IPS-NIHi7 (cell line): ENCODE results near the gene NRCAM.

ENCODE experiments used
- DNase-seq: peaks from one replicate; pipeline ENCODE4 v3.0.0; 2012; ENCODE audit warnings: mixed read lengths; ENCODE audit errors: extremely low spot score

NRCAM gene

DNA sequence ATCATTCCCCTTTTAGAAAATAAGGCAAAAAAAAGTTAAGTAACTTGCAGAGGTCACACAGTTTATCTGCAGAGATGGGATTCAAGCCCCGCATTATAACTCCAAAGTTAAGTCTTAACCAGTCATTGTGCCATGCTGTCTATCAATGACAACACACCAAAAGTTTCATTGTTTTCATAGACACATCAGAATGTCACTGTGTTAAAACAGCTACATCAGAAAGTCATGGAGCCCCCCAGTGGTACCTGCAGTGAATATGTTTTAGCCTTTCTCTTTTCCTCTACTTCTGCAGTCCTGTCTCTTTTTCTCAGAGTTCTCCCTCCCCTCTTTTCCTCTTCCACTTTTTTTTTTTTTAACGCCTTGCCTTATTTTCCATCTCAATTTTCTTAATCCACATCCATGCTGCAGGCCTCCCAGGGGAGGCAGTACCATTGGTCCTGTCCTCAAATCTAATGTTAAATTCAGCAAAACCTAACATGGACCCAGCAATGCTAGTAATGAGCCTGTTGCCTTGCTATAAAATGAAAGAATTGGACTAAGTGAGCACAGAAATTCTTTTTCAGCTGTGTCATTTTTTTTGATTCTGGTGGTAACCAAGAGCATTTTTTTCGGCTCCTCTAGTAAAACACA lies 3.8 kb upstream of the NRCAM start:
- peak; percentile 41 for DNase-seq

DNA sequence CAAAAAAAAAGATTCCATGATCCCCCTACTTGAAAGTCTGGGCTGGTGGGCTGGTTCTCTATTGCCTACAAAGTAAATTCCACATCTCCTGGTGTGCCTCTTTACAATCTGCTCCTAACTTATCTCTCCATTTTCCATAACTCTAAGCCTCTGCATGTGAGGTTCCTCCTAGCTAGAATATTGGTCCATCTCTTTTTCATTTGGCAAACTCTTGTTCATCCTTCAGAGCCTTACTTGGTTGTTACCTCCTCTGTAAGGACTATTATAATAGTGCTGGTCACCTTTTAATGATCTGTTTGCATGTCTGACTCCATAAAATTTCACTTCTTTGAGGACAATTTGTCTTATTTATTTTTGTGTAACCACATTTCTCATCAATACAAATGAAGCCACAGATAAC lies 1.6 kb upstream of the NRCAM start:
- DNase-seq = no peak

DNA sequence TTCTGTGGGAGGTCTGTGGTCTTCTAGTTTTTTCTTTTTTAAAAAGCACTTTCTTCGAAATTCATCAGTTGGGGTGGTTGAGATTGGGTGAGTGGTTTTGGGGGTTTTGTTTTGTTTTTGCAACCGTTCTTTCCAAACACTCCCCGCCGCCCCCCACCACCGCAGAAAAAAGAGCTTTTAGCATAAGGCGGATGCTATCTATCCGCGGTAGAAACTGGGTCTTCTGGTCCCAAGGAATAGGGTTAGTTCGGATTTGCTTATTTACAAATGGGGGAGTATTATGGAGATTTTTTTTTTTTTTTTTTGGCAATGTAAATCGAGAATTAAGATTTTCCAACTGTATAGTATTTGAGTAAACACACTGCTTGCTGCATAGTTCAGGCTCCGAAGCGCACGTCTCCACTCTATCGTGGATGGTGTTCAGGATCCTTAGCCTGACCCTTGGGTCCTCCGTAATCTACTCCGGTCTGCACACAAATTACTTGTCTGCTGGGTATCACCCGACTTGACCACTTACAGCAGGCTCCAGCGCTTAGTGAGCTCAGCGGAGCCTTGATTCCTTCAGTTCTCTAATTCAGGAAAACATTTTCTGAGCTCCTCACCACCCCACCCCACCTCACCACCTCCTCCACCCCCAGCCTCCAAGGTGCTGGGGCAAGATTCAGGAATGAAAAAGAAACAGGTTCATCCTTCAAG lies 757 bp upstream of the NRCAM start:
- DNase-seq = no peak

DNA sequence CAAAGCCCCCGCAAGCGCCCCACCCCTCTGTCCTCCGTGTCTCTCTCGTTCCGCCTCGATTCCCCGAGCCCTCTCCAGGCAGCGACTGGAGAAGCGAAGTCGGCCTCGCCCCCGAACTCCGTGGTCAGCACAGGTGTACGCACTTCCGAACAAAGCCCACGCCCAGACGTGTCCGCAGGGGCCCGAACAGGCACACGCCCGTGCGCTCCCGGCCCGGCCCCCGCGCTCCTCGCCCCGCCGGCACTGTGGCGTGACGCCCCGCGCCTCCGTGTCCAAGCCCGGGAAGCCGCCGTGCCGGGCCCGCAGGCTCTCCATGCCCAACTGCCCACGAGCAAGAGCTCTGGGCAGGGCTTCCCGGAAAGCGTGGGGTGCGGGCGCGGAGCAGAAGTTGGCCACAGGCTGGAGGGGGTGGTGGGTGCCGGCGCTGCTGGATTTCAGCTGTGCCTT lies 662 bp downstream of the NRCAM start:
- DNase-seq = no peak

DNA sequence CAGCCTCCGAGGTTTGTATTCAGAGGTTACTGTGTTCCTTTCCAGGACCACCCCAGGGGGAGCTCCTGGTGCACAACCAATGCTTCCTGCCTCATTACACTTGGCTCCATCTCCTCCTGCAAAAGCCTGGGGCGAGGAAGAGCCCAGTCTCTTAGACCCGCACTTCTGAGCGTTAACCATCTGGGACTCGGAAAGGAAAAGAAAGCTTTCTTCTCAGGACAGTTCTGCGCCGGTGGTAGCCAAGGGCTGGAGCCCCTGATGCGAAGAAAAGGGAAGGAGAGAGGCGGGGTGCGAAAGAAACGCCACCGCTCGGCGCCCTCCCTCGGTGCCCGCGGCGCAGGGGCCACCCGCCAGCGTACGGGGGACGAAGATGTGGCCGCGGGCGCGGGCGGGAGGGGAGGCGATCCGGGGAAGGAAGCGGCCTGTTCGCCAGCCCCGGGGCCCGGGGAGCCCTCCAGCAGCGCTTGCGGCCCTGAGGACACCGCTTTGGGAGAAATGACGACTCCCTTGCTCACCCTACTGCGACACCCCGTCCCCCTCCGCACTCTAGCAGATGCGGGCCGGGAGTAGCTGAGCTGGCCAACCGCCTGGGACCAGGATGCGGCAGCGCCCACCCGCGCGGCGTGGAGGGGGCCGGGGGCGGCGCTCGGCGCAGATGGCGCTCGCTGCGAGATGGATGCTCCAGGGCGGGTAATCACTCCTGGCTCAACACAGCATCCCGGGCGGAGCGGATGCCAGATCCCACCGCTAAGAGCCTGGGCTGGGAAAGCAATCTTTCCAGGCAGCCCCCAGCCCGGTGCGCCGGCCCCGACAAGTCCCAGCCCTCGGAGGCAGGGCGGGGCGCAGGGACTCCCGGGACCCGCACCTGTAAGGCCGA lies 1.3 kb downstream of the NRCAM start:
- DNase-seq = peak; percentile 70

DNA sequence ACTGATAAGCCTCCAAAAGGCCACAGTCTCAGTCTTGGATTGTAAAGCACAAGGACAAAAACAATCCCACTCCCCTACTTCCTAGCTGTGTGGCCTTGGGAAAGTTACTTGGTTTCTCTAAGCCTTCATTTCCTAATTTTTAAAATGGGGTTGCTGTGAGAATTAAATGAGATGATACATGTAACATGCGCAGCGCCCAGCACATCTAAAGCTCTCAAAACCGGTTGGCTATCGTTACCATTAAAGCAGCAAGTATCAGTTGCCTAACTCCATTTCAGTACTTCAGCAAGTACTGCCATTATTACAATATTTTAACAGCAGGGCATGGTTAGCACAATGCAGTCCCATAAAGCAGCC lies 1.9 kb downstream of the NRCAM start:
- no peak for DNase-seq

DNA sequence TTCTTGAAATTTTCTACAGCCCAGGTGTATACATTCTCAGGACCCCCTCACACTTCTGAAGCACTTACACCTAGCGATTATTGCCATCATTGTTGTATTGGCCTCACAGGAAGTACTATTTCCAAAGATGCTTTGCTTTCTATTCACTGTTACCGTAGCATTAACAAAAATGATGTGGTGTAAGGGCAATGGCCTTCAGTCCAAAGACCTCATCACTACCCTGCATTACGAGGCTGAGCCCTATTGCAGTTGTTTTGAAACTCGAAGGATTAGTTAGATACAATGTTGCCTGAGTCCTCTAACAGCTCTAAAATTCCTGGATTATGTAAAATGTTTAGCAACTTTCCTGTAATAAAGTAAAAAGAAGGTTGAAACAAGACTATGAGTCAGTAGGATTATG lies 2.9 kb downstream of the NRCAM start:
- no peak for DNase-seq

DNA sequence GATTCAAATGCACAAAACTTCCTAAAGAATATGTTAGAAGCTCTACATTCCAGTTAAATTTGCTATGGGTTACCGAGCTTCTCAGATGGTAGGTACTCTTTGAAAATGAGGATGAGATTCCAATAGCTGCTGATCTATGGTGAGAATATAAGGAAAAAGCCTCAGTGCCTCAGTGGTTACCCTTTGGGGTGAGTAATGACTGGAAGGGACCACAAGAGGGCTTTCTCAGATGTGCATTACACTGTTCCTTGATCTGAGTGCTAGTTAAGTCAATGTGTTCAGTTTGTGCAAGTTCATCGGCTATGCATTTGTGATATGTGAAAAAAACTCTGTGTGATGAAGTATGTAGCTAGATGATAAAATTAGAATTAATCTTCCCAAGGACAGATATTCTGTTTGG lies 3.5 kb downstream of the NRCAM start:
- peak; percentile 33 for DNase-seq

DNA sequence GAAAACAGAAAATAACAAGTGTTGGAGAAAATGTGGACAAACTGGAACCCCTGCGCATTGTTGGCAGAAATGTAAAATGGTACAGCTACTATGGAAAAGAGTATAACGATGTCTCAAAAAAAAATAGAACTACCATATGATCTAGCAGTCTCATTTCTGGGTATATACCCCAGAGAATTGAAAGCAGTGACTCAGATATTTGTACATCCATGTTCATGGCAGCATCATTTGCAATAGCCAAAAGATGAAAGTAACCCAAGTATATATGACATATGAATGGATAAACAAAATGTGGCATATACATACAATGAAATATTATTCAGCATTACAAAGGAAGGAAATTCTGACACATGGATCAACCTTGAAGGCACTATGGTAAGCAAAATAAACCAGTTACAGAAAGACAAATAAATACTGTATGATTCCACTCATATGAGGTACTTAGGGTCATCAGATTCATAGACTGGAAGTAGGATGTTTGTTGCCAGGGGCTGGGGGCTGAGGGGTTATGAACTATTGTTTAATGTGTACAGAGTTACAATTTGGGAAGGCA lies 4.9 kb downstream of the NRCAM start:
- DNase-seq = no peak

DNA sequence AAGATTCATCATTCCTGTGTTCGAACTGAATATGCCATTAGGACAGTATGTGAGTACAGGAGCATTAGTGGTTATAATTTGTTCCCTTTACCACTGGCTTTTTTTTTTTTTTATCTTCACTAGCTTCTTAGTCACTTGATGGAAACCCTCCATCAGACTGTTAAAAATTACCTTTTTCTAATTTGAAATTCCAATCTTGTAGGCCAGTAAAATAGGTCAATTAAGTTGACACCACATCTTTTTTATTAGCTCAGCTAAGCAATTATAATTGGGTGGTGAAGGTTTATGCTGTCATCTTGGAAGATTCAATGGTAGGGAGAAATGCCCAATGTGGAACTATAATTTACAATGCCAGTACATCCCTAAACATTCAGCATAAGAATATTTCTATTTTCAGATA lies 6.1 kb downstream of the NRCAM start:
- DNase-seq = no peak

DNA sequence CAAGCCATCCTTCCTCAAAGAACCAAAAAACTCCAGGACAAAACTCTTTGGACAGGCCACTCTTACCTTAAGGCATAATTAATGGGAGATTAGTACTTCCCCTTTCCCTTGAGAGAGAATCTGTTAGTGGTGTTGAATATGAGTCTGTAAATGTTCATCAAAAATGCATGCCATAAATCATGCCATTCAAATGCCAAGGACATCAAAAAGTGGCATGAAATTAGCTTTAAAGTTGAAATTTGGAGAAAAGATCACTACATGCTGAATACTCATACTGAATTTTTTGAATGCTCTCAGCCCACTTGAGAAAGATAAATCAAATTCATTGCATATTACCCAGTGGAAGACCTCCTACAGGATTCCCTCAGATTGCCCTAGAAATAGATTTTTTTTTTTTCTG lies 6.7 kb downstream of the NRCAM start:
- DNase-seq = no peak

DNA sequence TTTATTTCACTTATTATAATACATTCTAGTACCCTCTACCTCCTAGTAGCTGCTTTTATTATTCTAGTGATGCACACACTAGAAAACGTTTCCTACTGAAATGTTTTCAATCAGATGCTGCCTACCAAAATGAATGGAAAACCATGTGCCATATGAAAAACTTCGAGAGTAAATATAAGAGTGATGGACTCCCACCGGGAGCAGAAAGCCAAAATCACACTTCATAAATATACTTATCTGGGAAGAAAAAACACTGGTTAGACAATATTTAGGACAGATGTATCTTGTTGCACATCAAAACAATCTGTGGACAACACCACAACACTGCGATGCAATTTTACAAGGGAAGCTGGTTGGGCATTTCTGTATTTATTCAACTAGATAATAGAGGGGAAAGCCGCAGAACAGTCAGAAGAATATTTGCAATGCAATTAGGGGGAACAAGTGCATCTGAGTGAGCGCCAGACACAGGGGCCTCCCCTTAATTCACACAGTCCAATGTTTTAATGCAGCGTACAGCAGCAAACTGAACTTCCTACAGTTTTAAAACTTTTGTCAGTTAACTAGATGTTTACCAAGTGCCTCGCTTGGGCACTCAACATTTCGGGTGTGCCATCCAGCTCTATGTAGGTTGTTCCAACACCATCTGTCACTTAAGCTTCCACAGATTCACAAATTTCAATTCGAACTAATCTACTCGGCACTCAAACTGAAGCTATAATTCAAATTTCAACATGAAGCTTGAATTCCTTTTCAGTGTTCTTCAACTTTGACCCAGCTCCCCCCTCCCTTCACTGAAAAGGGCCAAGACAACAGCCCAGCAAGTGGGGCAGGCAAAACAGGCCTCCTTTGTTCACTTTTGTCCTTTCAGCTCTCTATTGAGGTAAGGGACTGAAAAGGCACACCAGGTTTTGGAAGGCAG lies 7.4 kb downstream of the NRCAM start:
- DNase-seq = no peak

DNA sequence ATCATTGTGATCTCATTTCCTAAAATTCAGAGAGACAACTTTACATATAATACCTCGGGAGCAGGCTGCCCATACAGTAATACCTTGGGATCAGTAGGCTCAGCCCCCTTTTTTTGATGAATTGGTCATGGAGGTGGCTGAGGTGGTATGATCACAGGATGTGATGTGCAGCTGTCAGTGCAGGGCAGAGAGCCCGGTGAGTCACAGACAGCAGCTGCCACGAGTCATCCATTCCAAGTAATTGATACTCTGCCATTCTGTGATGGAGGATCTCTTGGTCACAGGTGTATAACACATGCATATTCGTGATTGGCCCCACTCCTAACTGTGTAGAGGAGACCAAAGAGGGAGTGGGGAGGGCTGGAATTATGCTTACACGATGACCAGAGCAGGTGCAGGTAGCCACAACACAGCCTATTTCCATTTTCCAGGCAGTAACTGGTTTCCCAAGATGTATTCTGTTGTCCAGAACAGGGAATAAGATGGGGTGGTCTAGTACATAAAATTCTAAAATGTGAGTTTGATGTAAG lies 14.1 kb downstream of the NRCAM start:
- DNase-seq = no peak

DNA sequence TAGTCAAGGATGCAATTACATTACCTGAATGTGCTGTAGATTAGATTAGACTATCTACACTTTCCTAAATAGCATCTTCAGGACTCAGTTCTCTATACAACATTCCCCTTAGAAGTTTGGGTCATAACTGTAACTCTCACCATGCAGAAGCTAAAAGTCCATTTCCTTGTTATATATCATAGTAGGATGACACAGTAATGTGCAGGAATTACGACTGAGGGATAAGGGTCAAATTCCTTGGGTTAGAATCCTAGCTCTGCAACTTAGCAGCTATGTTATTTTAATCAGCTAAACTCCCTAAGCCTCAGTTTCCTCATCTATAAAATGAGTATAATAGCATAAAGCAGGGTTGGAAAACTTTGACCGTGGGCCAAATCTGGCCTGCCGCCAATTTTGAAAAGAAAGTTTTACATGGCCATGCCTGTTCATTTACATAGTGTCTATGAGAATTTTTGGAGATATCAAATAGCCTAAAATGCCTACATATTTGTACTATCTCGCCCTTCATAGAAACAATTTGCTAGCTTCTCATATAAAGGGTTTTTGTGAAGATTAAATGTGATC lies 14.8 kb downstream of the NRCAM start:
- no peak for DNase-seq

DNA sequence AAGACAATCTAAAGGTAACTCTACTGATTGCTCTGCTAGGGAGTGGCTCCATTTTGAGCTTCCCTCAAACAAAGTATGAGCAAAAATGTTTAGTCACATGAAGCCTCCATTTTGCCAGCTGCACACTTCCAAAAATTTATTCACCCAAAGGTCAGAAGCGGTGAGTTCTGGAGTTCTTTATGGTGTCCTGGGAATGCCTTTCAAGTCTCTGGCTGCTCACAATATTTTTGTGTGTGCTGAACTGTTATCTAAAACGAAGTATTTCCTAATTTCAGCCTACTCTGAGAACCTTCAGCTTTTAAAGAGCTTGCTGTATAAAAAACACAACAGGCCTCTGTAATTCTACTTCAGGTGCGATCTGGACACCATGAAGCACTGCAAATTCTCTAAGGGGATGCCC lies 15.6 kb downstream of the NRCAM start:
- no peak for DNase-seq

DNA sequence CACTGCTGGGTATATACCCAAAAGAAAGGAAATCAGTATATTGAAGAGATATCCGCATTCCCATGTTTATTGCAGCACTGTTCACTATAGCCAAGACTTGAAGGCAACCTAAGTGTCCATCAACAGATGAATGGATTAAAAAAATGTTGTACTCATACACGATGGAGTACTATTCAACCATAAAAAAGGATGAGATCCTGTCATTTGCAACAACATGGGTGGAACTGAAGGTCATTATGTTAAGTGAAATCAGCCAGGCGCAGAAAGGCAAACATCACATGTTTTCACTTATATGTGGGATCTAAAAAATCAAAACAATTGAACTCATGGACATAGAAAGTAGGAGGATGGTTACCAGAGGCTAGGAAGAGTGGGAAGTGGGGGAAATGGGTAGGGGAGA lies 19.3 kb downstream of the NRCAM start:
- DNase-seq = no peak

DNA sequence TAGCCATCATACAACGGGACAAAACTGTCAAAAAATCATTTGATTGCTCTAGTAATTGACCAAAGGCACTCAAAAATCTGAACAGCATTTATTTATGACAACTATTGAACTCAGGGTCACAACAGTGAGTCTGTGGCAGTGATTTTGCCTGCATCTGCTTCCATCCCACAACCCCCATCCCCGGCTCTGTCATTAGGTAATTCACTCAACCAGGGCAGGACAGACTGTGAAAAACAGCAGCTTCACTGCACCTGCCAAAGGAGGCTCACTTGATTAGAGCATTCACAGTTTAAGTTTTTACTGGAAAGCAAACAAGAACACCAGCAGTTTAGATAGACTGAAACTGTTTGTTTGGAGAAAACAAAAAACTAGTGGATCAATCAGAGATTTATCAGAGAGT lies 22.2 kb downstream of the NRCAM start:
- no peak for DNase-seq

DNA sequence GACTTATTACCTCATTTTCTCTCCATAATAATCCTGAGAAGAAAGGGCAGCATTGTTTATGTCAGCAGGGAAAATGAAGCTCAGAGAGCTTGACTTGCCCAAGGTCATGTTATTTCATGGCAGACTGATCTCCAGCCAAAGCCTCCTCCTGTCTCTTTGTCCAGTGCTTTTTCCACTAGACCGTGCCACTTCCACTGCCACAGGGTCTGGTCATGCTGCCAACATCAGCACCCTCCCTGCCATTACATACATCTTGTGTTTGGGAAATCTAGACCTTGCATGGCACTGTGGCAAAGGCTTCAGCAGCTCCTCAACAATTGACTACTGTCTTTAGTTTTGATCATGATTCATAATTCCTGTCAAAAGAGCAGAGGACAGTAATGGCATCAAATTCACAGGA lies 25.1 kb downstream of the NRCAM start:
- no peak for DNase-seq

DNA sequence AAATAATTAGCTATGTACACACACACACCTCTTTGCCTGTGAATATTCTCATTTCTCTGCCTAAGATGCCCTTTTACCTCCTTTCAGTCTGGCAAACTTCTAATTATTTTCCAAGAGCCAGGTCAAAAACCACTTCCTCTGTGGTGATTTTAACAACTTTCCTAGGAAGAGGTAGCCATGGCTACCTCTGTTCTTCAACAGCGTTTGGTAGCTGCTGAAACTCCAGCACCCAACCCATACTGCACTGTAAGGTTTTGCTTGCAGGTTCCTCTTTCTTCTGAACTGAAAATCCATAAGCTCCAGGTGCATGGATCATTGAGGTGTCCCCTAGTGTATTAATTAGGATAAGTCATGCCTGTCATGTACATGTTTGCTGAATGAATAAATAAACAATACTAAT lies 25.6 kb downstream of the NRCAM start:
- DNase-seq = no peak

DNA sequence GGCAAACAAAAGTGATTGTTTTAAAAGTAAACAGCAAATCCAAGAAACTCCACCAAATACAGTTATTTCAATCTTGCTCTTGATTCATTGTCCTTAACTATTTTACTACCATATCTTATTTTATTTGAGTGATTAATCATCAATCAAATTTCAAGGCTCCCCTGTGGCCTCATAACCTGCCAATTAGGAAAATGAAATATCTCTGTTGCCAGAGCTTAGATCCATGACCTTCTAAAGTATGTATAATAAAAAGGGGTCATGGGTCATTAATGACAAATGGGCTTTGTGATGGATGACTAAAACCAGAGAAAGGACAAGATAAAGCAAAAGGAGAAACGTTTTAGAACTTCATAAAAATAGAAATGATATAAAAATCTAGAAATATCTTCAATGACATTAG lies 28.5 kb downstream of the NRCAM start:
- no peak for DNase-seq

DNA sequence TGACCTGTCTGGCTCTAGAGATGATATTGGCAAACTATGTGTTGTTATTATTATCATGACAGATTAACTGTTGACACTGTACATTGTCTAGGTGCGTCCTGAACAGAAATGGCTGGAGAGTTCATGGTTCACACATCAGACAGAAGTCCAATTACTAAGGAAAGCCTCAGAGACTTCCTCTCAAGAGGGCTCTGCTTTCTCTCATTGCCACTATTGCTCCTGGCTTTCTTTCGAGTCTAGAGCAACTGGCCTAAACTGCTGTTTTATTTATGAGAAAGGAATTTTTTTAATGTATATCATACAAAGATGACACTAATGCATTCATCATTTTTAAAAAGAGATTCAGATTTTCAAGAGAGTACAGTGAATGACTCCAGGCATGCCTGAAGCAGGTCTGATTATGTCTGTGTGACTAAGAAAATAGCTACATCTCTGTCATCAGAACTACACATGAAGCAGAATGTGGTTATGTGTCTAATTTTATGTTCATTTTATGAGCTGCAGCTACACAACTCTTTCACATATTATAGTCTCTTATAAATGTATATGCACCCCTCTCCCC lies 30.4 kb downstream of the NRCAM start:
- DNase-seq = no peak
